Retinal pigment epithelial cell (primary cell): Measurements from ENCODE around the gene EXOSC10.
A peak's percentile ranks its signal among the peaks of the same experiment; 100 is the strongest.

Experiments used
- DNase-seq: peaks from one replicate; pipeline ENCODE4 v3.0.0-alpha.2; 2010; ENCODE audit warnings: low read depth
- H3K4me3 ChIP-seq: 2 replicates; pipeline ENCODE4 v1.5.1; 2011; ENCODE audit warnings: mild to moderate bottlenecking, low read length, control low read depth, moderate library complexity
- CTCF ChIP-seq: conservative IDR thresholded peaks from 2 replicates; pipeline ENCODE4 v1.5.1; 2011; ENCODE audit warnings: low read depth, low read length, control low read depth, inconsistent platforms

The EXOSC10 gene

GRCh38 chr1:11099310-11100148 lies at the start of gene EXOSC10:
EXOSC10 (minus strand) TSS chr1:11099869; CDS start chr1:11099831, 38 bp downstream.
- TF ChIP-seq CTCF = no peak
- peak; percentile 35 for DNase-seq
- H3K4me3 ChIP-seq = peak within 1 kb of the TSS; percentile 96

GRCh38 chr1:11147197-11147770 lies 47.6 kb upstream of the EXOSC10 start:
- H3K4me3 ChIP-seq = no peak overlapping the region
- DNase-seq = no peak
- TF ChIP-seq CTCF = no peak

- H3K4me3 ChIP-seq = no peak overlapping the region
- TF ChIP-seq CTCF = no peak
- no peak for DNase-seq
These were observed 46.1 kb upstream of the EXOSC10 start for GRCh38 chr1:11145741-11146140.

GRCh38 chr1:11144570-11145256 lies 45.0 kb upstream of the EXOSC10 start:
- no peak overlapping the region for H3K4me3 ChIP-seq
- no peak for TF ChIP-seq CTCF
- DNase-seq = no peak

GRCh38 chr1:11143907-11144306 lies 44.2 kb upstream of the EXOSC10 start:
- DNase-seq = no peak
- no peak for TF ChIP-seq CTCF
- no peak overlapping the region for H3K4me3 ChIP-seq

- no peak for DNase-seq
- no peak for TF ChIP-seq CTCF
- H3K4me3 ChIP-seq = no peak overlapping the region
These were observed 43.7 kb upstream of the EXOSC10 start for GRCh38 chr1:11143401-11143800.
